HCT116 (cell line): ENCODE measurements around the gene EHD4.

ENCODE experiments used
- ELF1 ChIP-seq: IDR thresholded peaks from 2 replicates; pipeline ENCODE4 v1.6.1; 2012; ENCODE audit warnings: low read depth, borderline replicate concordance
- EZH2 ChIP-seq: fragments of 200-600 bp; sonication (generic); IDR thresholded peaks from 2 replicates; pipeline ENCODE4 v1.6.1; 2017; ENCODE audit warnings: antibody characterized with exemption, mixed run types
- POLR2A ChIP-seq: IDR thresholded peaks from 2 replicates; pipeline ENCODE4 v1.7.0; 2011; ENCODE audit warnings: borderline replicate concordance; ENCODE audit not compliant: insufficient read depth, insufficient read length; ENCODE audit errors: extremely low read depth
- POLR2AphosphoS5 ChIP-seq: IDR thresholded peaks from 2 replicates; pipeline ENCODE4 v1.6.1; 2011; ENCODE audit warnings: mild to moderate bottlenecking, low read depth, low read length, moderate library complexity
- TF ChIP-seq, protein P1 (sequence below): IDR thresholded peaks from 2 replicates; pipeline ENCODE4 v1.6.1; 2012; ENCODE audit warnings: low read depth
- TF ChIP-seq, protein P2 (sequence below), 3 experiments: fragments of 200-600 bp in 1 of 3; sonication (generic) in 1 of 3; IDR thresholded peaks in 2 of 3; conservative IDR thresholded peaks in 1 of 3; 2 replicates each; pipeline ENCODE4 v1.5.1; 2012 to 2017; ENCODE audit warnings: low read depth in 2 of 3, low read length in 2 of 3, antibody characterized with exemption in 1 of 3, borderline replicate concordance in 1 of 3, control low read depth in 1 of 3, mild to moderate bottlenecking in 1 of 3, mixed read lengths in 1 of 3, mixed run types in 1 of 3, moderate library complexity in 1 of 3; ENCODE audit not compliant: insufficient read depth in 1 of 3

DNA sequence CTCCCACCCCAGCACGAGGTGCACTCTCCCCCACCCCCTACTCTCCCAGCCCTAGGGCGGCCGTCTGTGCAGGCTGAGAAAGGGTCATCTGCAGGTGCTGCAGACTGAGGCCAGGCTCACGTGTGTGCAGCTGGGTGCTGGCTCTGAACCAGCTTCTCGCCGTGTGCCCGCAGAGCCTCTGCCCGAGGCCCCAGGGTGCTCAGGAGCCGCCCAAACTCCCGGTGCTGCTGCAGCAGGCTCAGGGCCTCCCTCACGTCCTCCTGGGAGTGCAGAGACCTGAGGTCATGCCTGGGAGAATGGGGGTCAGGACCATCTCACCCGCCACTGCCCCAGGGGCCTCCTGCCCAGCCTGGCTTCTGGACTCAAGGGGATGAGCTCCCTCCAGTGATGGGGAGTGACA lies 95.7 kb downstream of the EHD4 start:
- TF ChIP-seq, protein P1, sequence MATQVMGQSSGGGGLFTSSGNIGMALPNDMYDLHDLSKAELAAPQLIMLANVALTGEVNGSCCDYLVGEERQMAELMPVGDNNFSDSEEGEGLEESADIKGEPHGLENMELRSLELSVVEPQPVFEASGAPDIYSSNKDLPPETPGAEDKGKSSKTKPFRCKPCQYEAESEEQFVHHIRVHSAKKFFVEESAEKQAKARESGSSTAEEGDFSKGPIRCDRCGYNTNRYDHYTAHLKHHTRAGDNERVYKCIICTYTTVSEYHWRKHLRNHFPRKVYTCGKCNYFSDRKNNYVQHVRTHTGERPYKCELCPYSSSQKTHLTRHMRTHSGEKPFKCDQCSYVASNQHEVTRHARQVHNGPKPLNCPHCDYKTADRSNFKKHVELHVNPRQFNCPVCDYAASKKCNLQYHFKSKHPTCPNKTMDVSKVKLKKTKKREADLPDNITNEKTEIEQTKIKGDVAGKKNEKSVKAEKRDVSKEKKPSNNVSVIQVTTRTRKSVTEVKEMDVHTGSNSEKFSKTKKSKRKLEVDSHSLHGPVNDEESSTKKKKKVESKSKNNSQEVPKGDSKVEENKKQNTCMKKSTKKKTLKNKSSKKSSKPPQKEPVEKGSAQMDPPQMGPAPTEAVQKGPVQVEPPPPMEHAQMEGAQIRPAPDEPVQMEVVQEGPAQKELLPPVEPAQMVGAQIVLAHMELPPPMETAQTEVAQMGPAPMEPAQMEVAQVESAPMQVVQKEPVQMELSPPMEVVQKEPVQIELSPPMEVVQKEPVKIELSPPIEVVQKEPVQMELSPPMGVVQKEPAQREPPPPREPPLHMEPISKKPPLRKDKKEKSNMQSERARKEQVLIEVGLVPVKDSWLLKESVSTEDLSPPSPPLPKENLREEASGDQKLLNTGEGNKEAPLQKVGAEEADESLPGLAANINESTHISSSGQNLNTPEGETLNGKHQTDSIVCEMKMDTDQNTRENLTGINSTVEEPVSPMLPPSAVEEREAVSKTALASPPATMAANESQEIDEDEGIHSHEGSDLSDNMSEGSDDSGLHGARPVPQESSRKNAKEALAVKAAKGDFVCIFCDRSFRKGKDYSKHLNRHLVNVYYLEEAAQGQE, result no peak
- TF ChIP-seq ELF1, result no peak
- TF ChIP-seq POLR2AphosphoS5, result no peak
- TF ChIP-seq, protein P2, sequence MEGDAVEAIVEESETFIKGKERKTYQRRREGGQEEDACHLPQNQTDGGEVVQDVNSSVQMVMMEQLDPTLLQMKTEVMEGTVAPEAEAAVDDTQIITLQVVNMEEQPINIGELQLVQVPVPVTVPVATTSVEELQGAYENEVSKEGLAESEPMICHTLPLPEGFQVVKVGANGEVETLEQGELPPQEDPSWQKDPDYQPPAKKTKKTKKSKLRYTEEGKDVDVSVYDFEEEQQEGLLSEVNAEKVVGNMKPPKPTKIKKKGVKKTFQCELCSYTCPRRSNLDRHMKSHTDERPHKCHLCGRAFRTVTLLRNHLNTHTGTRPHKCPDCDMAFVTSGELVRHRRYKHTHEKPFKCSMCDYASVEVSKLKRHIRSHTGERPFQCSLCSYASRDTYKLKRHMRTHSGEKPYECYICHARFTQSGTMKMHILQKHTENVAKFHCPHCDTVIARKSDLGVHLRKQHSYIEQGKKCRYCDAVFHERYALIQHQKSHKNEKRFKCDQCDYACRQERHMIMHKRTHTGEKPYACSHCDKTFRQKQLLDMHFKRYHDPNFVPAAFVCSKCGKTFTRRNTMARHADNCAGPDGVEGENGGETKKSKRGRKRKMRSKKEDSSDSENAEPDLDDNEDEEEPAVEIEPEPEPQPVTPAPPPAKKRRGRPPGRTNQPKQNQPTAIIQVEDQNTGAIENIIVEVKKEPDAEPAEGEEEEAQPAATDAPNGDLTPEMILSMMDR (IDR thresholded peaks at IDR 0.05 in 2 of 3, conservative IDR thresholded peaks at IDR 0.05 in 1 of 3; ENCODE audit: borderline replicate concordance in 1 of 3, insufficient read depth in 1 of 3, low read depth in 2 of 3, low read length in 2 of 3), result no peak
- TF ChIP-seq POLR2A, result no peak
- no peak for TF ChIP-seq EZH2
